Activated CD4-positive, alpha-beta T cell treated with anti-CD3 and anti-CD28 coated beads, Interleukin-2, amount 10 ng/mL, durations not matched to agents 7 days and 5 days (primary cell): ENCODE data around the gene PRR7. TPM values are rescaled to one million over a fixed set of nuclear protein-coding genes. Genes with fewer than 3 reads are reported as not detected.

ENCODE experiments used
- CTCF ChIA-PET: fragments of 350-600 bp; sonication (Branson Sonifier 250); formaldehyde crosslinking; loops from one replicate; lab custom pipeline; 2021; ENCODE audit warnings: antibody characterized with exemption; lab: Charles Lee
- POLR2A ChIA-PET: fragments of 350-600 bp; sonication (Branson Sonifier 250); formaldehyde crosslinking; loops from one replicate; lab custom pipeline; 2021; ENCODE audit warnings: antibody characterized with exemption; lab: Charles Lee
- DNase-seq: peaks from one replicate; pipeline ENCODE4 v3.0.0-alpha.2; 2020
- H3K27ac Mint-ChIP-seq: one replicate; pipeline ENCODE4 v1.8.0; 2021; ENCODE audit warnings: mild to moderate bottlenecking, moderate library complexity, mixed read lengths
- H3K27me3 Mint-ChIP-seq: one replicate; pipeline ENCODE4 v1.8.0; 2021; ENCODE audit warnings: mixed read lengths
- H3K36me3 Mint-ChIP-seq: one replicate; pipeline ENCODE4 v1.8.0; 2021; ENCODE audit warnings: low read depth, mixed read lengths
- H3K4me1 Mint-ChIP-seq: one replicate; pipeline ENCODE4 v1.8.0; 2021; ENCODE audit warnings: mixed read lengths
- H3K4me3 Mint-ChIP-seq: one replicate; pipeline ENCODE4 v1.8.0; 2021; ENCODE audit warnings: mild to moderate bottlenecking, moderate library complexity, mixed read lengths
- H3K9me3 Mint-ChIP-seq: one replicate; pipeline ENCODE4 v1.8.0; 2021; ENCODE audit warnings: mixed read lengths
- total RNA-seq, 2 experiments: library from RNA; stranded (reverse); gene quantifications; one replicate each; pipeline ENCODE4 v1.2.3, GENCODE V29; 2021

PRR7 gene
- total RNA-seq, 2 experiments from 2014 or later: 5.3 to 9.7 TPM

- POLR2A ChIA-PET: interaction anchor here (0.6 kb wide), 1 partner anchor 18 kb away, joined by 5 read pairs; no protein-coding TSS in a partner anchor
- H3K36me3 Mint-ChIP-seq: peaks cover 3% of the 10 kb centered on the region
- CTCF ChIA-PET: interaction anchor here (1.2 to 46.8 kb wide), 5 partner anchors 8 to 131 kb away, joined by 3 to 1643 read pairs (median 12); partner anchors contain the start of genes F12, GRK6, PFN3 and PRR7
- H3K27ac Mint-ChIP-seq: no peak overlapping the region
- no peak overlapping the region for H3K4me3 Mint-ChIP-seq
- H3K27me3 Mint-ChIP-seq: peaks cover 20% of the 10 kb centered on the region
- no peak for DNase-seq
- no peaks in the 10 kb centered on the region for H3K9me3 Mint-ChIP-seq
- H3K4me1 Mint-ChIP-seq: peaks cover 51% of the 10 kb centered on the region
These were observed 2.8 kb downstream of the PRR7 start for GRCh38 chr5:177449140-177450061.

- H3K4me3 Mint-ChIP-seq: no peak overlapping the region
- ChIA-PET CTCF (interaction anchor here (0.5 to 46.8 kb wide), 4 partner anchors 10 to 141 kb away, joined by 3 to 1643 read pairs (median 83); partner anchors contain the start of genes F12, GRK6, PFN3 and PRR7), POLR2A (no interaction called here)
- no peak overlapping the region for H3K27ac Mint-ChIP-seq
- no peak for DNase-seq
- H3K36me3 Mint-ChIP-seq: peaks cover 3% of the 10 kb centered on the region
- H3K4me1 Mint-ChIP-seq: peaks cover 36% of the 10 kb centered on the region
- H3K9me3 Mint-ChIP-seq: no peaks in the 10 kb centered on the region
- peaks cover 20% of the 10 kb centered on the region for H3K27me3 Mint-ChIP-seq
These were observed 4.2 kb downstream of the PRR7 start for GRCh38 chr5:177450667-177451424.

DNA sequence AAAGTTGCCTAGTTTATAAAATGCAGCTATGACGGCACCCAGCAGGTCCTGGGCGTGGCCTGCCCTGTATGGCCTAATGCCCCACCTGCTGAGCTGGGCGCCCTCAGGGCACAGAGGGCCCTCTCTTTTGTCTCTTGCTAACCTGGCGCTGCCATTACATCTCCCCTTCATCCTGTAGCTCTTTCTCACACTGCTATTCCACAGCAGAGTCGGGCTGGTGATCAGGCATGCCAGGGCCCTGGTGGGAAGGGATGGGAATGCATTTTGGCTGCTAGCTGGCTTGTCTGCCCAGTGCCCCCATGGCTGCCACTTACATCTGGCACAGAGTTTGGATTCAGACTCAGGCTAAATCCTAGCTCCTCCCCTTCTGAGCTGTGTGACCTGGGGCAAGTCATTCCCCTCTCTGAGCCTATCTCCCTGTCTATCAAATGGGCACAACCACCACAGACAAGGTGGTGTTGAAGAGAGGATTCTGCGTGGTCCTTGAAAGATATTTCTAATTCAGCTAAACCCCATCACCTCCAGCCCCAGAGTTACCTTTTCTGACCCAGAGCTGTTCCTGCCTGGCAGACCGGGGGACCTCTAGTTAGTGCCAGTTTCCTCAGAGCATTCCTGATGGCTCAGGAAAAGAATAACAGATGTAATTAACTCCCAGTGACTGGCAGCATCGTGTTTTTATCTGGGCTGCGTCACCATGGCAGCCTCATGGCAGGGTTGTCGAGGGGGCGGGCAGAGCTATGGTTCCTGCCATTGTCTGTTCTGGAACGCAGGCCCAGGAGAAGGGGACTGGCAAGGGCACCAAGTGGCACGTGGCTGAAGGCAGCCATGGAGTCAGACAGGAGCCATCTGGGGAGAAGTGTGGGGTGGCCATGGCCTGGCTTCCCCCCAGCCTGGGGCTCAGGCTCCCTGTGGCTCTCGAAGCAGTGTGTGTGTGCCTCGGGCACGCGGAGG lies 6.3 kb downstream of the PRR7 start:
- Mint-ChIP-seq H3K4me1 (peaks cover 36% of the 10 kb centered on the region), H3K36me3 (peaks cover 3% of the 10 kb centered on the region), H3K9me3 (no peaks in the 10 kb centered on the region), H3K27me3 (peaks cover 18% of the 10 kb centered on the region), H3K4me3 (no peak overlapping the region), H3K27ac (no peak overlapping the region)
- DNase-seq: no peak
- ChIA-PET CTCF (interaction anchor here (0.7 to 46.8 kb wide), 15 partner anchors 12 to 146 kb away, joined by 3 to 1643 read pairs (median 4); partner anchors contain the start of genes B4GALT7, DOK3, F12 and GRK6), POLR2A (interaction anchor here (0.6 to 0.8 kb wide), 2 partner anchors 14 to 49 kb away, joined by 3 read pairs; no protein-coding TSS in a partner anchor)

GRCh38 chr5:177453852-177454396 lies 7.3 kb downstream of the PRR7 start:
- peaks cover 11% of the 10 kb centered on the region for H3K27me3 Mint-ChIP-seq
- ChIA-PET CTCF (interaction anchor here (0.6 to 46.8 kb wide), 21 partner anchors 9 to 145 kb away, joined by 3 to 1643 read pairs (median 9); partner anchors contain the start of genes B4GALT7, DDX41, DOK3 and F12), POLR2A (interaction anchor here (0.6 kb wide), 1 partner anchor 9 kb away, joined by 3 read pairs; no protein-coding TSS in a partner anchor)
- H3K36me3 Mint-ChIP-seq: no peaks in the 10 kb centered on the region
- H3K9me3 Mint-ChIP-seq: no peaks in the 10 kb centered on the region
- H3K4me1 Mint-ChIP-seq: peaks cover 28% of the 10 kb centered on the region
- peak overlapping the region; percentile 68 for H3K27ac Mint-ChIP-seq
- no peak for DNase-seq
- peak overlapping the region; percentile 68 for H3K4me3 Mint-ChIP-seq

GRCh38 chr5:177454397-177455035 lies 7.9 kb downstream of the PRR7 start:
- Mint-ChIP-seq H3K4me1 (peaks cover 28% of the 10 kb centered on the region), H3K36me3 (no peaks in the 10 kb centered on the region), H3K9me3 (no peaks in the 10 kb centered on the region), H3K27ac (peak overlapping the region; percentile 68), H3K27me3 (peaks cover 11% of the 10 kb centered on the region), H3K4me3 (peak overlapping the region; percentile 68)
- ChIA-PET POLR2A (interaction anchor here (0.6 to 1.2 kb wide), 2 partner anchors 9 to 65 kb away, joined by 3 to 4 read pairs; no protein-coding TSS in a partner anchor), CTCF (interaction anchor here (0.6 to 46.8 kb wide), 33 partner anchors 9 to 326 kb away, joined by 3 to 1643 read pairs (median 5); partner anchors contain the start of genes B4GALT7, DDX41, DOK3 and F12)
- peak; percentile 90 for DNase-seq

DNA sequence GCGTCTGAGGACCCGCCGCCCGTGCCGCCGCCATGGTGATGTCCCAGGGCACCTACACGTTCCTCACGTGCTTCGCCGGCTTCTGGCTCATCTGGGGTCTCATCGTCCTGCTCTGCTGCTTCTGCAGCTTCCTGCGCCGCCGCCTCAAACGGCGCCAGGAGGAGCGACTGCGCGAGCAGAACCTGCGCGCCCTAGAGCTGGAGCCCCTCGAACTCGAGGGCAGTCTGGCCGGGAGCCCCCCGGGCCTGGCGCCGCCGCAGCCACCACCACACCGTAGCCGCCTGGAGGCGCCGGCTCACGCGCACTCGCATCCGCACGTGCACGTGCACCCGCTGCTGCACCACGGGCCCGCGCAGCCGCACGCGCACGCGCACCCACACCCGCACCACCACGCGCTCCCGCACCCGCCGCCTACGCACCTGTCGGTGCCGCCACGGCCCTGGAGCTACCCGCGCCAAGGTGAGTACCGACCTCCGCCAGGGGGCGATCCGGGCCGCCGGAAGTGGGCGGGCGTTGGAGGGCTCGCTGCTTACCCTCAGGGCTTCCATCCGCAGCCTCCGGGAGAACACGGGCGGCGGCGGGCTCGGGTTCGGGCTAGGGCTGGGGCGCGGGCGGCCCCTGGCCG lies 8.5 kb downstream of the PRR7 start:
- Mint-ChIP-seq H3K4me3 (peak overlapping the region; percentile 61), H3K9me3 (no peaks in the 10 kb centered on the region), H3K36me3 (no peaks in the 10 kb centered on the region), H3K27ac (peak overlapping the region; percentile 68), H3K27me3 (peaks cover 11% of the 10 kb centered on the region), H3K4me1 (peaks cover 28% of the 10 kb centered on the region)
- CTCF ChIA-PET: interaction anchor here (0.6 to 46.8 kb wide), 34 partner anchors 8 to 348 kb away, joined by 3 to 1643 read pairs (median 4); partner anchors contain the start of genes DDX41, F12, GRK6 and PDLIM7
- peak; percentile 91 for DNase-seq
- POLR2A ChIA-PET: interaction anchor here (1.2 kb wide), 1 partner anchor 66 kb away, joined by 4 read pairs; no protein-coding TSS in a partner anchor

DNA sequence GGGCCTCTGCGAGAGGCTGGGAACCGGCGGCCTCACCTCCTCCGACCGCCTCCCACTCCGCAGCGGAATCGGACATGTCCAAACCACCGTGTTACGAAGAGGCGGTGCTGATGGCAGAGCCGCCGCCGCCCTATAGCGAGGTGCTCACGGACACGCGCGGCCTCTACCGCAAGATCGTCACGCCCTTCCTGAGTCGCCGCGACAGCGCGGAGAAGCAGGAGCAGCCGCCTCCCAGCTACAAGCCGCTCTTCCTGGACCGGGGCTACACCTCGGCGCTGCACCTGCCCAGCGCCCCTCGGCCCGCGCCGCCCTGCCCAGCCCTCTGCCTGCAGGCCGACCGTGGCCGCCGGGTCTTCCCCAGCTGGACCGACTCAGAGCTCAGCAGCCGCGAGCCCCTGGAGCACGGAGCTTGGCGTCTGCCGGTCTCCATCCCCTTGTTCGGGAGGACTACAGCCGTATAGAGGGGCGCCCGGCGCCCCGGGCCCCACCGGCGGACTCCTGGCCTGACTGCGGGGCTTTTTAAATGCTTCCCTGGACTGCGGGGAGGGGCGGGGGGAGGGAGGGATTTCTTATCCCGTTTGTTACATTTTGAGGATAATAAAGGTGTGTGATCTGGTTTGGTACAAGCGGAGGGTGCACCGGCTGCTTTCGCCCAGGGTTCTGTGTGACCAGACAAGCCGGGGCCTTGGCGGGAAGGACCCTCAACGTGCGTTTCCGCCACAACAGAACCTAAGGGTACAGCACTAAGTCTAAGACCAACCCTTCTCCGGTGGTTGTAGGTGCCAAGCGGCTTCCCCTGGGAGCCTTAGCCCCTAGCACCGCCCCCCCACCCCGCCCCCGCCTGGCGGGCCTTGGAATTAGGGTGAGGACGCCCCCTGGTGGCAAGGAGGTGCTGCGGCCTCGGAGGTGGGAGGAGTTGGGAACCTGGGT lies 9.3 kb downstream of the PRR7 start:
- Mint-ChIP-seq H3K9me3 (no peaks in the 10 kb centered on the region), H3K27ac (peak overlapping the region; percentile 82), H3K27me3 (peaks cover 11% of the 10 kb centered on the region), H3K4me1 (peaks cover 28% of the 10 kb centered on the region), H3K36me3 (no peaks in the 10 kb centered on the region), H3K4me3 (peak overlapping the region; percentile 74)
- DNase-seq: peak; percentile 95
- ChIA-PET POLR2A (interaction anchor here (1.2 kb wide), 1 partner anchor 67 kb away, joined by 4 read pairs; no protein-coding TSS in a partner anchor), CTCF (interaction anchor here (0.6 to 46.8 kb wide), 34 partner anchors 7 to 348 kb away, joined by 3 to 1643 read pairs (median 5); partner anchors contain the start of genes DDX41, F12, GRK6 and PDLIM7)

DNA sequence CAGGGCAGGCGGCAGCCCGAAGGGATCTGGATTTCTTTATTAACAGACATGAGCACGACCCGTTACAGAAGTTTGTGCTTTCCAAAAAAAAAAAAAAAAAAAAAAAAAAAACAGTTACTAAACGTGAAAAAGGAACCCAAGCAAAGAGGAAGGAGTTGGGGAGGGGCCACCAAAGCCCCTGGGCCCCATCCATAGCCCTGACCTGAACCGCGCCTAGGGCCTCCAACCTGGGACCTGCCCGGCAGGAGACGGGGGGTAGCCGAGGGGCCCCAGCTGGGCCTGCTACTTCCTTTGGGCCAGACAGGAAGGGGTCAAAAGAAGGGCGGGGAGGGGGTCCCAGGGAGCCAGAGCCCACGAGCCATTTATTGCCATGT lies 10.0 kb downstream of the PRR7 start:
- POLR2A ChIA-PET: no interaction called here
- H3K4me1 Mint-ChIP-seq: peaks cover 31% of the 10 kb centered on the region

More for the DNA sequence above, 10.0 kb downstream of the PRR7 start:
- Mint-ChIP-seq H3K4me3 (peak overlapping the region; percentile 74), H3K27me3 (peaks cover 11% of the 10 kb centered on the region), H3K9me3 (no peaks in the 10 kb centered on the region), H3K36me3 (no peaks in the 10 kb centered on the region), H3K27ac (peak overlapping the region; percentile 41)
- DNase-seq: no peak
- CTCF ChIA-PET: interaction anchor here (0.6 to 46.8 kb wide), 12 partner anchors 8 to 153 kb away, joined by 3 to 1643 read pairs (median 7); partner anchors contain the start of genes F12, GRK6, PFN3 and PRELID1
